Panc1 (cell line): ENCODE results near the gene ANKH.

Experiments
- POLR2AphosphoS5 ChIP-seq: IDR thresholded peaks from 2 replicates; pipeline ENCODE4 v1.6.1; 2012; ENCODE audit warnings: mild to moderate bottlenecking, low read depth, low read length, moderate library complexity
- SIN3A ChIP-seq: IDR thresholded peaks from 2 replicates; pipeline ENCODE4 v1.6.1; 2012; ENCODE audit warnings: low read depth, mild to moderate bottlenecking, low read length, moderate library complexity, borderline replicate concordance; ENCODE audit not compliant: insufficient read depth

- TF ChIP-seq POLR2AphosphoS5 (no peak), SIN3A (no peak)
Observed at GRCh38 chr5:14727928-14728458, 143.6 kb downstream of the ANKH start.
